GM19351 (cell line): ENCODE measurements around the gene CST3.
"Not testable (repeated sequence)": the region's sequence is repeated elsewhere in the genome, so short reads cannot be mapped to it uniquely, and the experiment has no call there.

ENCODE experiments used
- ATAC-seq: cut with Tn5 transposase; IDR thresholded peaks from one replicate; pipeline ENCODE4 v1.9.1; 2021; ENCODE audit warnings: mild to moderate bottlenecking, moderate library complexity; ENCODE audit not compliant: unreplicated experiment

CST3 gene, protein sequence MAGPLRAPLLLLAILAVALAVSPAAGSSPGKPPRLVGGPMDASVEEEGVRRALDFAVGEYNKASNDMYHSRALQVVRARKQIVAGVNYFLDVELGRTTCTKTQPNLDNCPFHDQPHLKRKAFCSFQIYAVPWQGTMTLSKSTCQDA

DNA sequence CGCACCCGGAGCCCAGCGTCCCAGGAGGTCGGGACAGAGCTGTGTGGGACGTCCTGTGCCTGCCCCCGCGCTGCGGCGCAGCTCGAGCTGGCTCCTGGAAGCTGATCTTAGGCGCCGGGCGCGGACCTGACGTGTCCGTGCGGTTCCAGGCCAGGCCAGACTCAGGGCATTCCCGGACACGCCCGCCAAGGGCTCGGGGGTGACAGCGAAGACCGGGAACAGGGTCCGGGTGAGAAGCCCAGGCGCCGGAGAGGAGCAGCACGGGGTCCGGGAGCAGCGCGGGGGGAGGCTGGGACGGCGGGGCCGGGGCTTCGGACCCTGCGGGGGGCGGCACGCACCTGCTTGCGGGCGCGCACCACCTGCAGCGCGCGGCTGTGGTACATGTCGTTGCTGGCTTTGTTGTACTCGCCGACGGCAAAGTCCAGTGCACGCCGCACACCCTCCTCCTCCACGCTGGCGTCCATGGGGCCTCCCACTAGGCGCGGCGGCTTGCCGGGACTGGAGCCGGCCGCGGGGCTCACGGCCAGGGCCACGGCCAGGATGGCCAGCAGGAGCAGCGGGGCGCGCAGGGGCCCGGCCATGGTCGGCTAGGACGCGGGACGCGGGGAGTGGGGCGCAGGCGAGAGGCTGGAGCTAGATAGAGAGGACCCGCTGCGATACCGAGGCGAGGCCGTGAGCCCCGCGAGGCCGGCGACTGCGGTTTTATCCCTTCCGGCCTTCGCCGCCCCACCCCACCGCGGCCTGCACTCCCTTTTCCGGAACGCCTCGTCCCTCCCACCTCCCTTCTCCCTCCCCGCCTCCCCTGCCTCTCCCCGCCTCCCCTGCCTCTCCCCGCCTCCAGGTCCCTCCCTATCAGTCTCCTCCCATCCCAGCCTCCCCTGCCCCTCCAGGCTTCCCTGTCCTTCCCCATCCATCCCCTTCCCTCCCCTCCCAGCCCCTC lies at the start of gene CST3:
Gene CST3, minus strand, starts transcription at position 674 of the 940 bp plus-strand sequence. Its CDS starts 93 bp downstream, at position 581.
- peak; percentile 43 for ATAC-seq

DNA sequence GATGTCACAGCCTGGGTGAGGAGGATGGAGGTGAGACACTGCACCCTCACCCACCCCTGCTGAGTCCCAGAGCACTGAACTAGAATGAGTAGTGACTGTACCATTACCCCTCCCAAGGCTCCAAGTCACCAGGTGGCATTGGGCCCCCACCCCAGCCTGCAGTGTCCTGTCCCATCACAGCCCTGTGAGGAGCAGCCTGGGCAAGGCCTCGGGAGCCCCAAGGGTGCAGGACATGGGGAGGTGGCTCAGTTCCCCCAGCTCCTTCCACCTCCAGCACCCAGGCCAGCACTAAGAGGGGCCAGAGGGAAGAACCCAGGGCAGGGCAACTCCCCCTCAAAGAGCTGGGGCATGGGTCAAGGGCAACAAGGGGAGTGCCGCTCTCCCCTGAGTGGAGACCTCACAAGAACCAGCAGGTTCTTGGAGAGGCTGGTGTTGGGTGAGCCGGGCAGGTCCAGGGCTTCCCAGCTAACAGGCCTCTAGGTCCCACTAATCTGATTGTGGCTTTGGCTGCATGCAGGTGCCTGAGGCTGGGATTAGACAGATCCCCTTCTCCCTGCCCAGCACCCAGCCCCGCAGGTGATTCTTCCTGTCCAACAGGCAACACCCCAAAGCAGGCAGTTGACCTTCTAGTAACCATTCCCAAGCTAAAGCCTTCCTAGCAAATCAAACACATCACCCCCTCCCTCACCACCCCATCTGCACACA lies 48.4 kb upstream of the CST3 start:
- ATAC-seq = no peak

DNA sequence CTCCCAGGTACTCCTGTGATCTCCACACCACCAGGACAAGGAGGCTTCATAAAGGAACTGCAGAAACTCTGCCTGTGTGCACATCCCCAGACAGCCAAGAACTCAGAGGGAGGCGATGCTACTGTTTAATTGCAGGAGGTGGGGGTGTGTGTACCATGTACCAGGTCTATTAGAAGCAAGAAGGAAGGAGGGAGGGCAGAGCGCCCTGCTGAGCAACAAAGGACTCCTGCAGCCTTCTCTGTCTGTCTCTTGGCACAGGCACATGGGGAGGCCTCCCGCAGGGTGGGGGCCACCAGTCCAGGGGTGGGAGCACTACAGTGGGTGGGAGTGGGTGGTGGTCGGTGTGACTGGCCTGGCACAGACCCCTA lies 47.8 kb upstream of the CST3 start:
- ATAC-seq = not testable (repeated sequence)

DNA sequence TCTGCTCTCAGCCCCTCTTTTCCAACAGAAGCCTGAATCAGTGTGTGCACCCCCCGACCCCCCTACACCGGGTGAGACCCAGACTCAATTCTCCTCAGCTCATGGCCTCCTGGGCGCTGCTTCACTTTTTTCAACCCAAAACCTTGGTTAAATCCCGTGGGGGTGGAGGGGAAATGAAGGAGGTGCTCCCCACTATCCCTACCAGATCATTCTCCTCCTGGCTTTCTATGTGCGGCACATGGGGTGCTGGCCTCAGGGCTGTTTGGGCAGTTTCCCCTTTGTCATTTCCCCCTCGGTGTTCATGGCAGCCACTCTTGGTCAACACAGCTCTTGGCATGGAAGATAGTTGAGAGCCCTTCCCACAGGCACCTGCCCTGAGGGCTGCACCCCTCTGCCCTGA lies 46.5 kb upstream of the CST3 start:
- ATAC-seq = no peak

DNA sequence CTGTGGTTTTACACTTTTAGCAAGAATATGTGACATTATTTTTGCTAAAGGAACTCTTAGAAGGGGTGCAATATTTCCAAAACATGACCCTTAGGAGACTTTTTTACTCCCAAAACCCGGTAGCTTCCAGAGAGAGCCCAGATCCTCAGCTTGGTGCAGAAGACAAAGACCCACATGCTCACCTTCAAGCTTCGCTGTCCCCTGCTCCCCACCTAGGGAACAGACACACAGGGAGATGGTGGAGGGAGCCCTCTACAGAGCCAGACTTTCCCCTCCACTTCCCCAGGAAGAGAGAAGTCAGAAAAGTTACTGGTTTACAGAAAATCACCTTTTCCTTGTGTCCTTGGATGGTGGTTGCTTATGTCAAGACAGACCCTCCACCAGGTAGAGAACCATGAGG lies 46.1 kb upstream of the CST3 start:
- ATAC-seq = no peak

DNA sequence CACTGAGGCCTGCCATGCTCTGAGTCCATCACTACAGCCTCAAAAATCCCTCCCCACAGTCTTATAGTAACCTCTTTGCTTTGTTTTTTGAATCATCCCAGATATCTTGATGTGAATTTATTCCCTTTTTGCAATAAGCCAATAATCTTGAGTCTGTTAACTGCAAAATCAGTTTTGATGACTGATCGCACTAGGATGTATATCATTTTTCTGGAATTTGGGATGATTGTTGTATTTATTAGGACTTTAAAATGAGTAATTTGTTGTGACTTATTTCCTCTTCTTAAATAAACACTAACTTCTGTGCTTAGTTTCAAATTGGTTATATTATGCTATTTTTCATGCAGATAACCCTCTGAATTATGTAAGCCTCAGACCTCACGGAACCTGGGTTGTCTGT lies 45.5 kb upstream of the CST3 start:
- no peak for ATAC-seq

DNA sequence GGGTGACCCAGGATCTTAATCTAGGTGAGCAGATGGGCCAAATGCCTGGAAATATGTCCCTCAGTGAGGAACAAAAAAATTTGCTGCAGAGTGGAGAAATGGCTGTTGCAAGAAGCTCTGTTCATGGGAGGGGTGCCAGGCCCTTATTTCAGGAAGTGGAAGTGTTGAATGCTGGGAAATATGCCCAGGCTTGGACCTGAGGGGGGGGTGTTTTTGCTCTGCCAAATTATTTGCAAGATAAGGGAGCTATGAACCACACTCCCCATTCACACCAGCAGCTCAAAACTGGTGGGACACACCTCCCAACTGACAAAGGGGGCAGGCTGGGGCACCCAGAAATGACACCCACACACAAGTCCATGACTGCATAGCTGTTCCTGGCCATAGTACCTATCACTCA lies 42.4 kb upstream of the CST3 start:
- ATAC-seq = no peak

DNA sequence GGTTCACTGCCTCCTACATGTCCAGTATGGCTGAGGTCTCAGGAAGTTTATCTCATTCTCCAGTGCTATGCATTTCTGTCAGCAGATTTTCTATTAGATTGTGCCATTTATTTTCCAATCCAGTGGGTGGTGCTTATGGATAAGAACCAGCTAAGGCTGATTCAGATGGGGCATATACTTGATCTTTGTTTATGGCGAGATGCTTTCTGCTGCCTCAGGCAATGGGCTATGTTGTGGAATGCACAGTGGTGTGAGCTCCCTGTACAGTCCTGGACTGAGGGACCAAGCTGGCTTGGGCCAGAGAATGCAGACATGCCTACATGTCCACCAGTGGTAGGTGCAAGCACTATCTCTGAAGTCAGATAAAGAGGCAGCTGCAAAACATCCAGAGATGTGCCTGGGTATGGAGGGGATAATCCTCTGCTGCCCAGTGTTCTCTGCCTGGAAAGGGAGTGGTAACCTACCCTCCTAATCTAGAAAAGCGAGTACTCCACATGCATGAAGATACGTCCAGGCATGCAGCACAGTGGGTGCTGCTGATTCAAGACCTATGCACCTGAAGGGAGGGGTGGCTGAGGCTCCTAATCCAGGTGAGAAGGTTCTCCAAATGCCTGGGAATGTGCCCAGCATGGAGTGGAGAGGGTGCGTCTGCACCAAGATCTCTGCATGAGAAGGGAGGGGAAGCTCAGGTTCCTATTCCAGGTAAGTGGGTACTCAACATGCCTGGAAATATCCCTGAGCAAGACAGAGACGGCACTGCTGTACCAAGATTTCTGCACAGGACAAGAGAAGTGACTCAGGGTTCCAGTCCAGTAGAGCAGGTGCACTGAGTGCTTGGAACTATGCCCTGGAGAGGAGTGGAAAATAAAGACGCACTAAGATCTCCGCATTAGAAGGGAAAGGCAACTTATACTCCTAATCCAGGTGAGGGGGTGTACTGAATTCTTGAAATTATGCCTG lies 41.7 kb upstream of the CST3 start:
- ATAC-seq = no peak

DNA sequence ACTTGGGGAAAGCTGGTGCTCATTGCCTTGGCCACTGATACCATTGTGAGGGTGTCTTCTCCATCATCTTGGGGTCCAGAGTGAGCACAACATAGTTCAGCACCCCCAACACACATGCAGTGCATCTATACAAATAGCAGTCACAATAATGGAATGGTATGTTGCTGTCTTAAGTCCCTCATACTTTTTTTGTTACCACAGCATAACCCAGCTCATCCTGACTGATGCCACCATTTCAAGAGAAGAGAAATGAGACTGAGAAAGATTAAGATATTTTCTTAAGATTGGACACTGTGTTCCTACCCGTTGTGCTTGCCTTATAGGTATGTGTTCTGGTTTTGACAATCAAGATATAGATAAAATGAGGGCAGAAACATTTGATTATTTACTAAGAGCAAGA lies 35.5 kb upstream of the CST3 start:
- ATAC-seq = no peak

DNA sequence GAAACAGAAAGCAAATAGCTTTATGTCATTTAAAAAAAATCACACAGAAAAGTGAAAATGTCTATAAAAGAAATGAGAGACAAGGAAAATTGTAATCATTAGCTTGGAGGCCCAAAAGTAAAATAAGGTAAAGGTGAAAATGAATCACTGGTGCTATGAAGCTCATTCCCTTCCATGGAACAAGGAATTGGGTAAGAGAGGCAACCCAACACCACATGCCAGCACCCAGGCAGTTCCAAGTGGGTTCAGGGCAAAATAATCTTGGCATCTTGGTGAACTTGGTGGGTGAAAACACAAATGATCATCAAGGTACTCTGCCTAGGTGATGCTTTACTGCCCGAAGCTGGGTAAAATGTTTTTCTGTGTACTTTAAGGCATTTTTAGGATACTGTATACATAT lies 34.4 kb upstream of the CST3 start:
- ATAC-seq = no peak

DNA sequence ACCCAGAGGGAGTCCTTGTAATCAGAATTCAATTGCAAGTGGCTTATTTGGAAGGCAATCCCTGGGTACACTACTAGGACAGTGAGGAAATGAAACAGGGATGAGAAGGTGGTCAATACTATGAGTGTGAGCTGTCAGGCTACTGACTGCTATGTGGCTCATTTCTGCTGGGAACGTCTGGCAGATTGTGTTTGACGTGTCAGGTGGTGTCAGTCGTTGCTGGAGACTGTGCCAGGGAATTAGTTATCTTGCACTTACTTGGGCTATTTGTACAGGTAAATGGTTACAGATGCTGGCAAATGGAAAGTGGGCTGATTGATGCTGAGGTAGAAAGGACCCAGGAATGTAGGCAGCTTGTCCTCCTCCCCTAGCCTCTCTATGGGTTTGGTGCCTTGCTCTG lies 33.7 kb upstream of the CST3 start:
- ATAC-seq = no peak

DNA sequence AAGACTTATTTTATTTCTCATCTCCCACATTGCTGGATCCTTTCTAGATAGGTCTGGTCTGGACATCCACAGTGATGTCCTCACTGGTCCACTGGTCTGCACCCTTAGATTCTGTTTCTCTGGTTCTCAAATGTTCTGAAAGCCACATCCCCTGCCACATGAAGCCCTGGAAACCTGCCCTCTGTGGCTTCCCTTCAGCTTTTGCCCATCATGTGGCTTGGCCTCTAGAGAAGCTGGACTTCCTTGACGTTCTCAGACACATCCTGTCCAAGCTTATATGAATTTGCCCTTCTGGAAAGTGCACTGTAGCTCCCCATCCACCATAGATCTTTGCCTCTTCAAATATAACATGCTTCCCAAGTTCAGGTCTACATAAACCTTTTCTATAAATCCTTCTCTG lies 32.6 kb upstream of the CST3 start:
- ATAC-seq = no peak

DNA sequence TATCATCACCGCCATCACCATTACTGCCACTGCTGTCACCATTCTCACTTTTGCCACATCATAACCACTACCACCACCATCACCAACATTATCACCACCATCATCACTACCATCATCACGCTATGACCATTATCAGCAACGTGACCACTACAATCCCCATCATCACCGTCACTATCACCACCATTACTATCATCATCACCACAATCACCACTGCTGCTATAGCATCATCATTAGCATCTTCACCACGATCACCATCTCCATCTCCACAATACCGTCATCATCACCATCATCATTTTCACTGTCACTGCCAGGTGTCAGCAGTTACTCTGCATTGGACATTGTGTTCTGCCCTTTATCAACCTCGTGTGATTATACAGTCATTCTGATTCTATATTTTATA lies 32.1 kb upstream of the CST3 start:
- ATAC-seq = no peak

DNA sequence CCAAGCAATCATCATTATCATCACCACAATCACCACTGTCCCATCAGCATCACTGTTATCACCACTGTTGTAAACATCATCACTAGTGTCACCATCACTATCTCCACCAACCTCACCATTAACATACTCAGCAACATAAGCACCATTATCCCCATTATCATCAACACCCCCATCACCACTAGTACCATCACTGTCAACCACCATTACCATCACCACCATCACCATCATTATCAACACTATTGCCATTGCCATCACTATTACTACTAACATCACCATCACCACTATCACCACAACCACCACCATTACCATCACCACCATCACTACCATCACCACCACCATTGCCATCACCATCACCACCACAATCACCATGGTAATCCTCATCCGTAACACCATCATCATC lies 31.6 kb upstream of the CST3 start:
- no peak for ATAC-seq

DNA sequence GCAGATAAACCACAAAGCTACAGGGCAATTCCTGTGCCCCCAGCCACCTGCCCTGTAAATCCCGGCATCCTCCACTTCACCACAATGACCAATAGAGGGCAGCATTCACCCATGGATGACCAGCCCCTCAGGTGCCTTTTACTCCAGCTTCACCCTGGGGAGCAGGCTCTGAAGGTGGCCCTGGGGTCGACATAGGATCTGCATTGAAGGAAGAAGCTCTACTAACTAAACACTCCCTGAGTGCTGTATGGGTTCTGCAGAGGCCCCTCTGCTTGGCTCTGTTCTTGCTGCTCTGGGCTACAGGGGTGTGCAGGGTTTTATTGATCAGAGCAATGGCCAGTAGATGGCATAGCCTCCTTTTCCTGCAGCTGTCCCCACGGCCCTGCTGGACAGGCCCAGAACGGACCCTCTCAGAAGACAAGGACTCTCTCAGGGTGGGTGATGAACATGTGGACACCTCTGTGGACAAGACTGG lies 30.8 kb upstream of the CST3 start:
- ATAC-seq = peak; percentile 93

DNA sequence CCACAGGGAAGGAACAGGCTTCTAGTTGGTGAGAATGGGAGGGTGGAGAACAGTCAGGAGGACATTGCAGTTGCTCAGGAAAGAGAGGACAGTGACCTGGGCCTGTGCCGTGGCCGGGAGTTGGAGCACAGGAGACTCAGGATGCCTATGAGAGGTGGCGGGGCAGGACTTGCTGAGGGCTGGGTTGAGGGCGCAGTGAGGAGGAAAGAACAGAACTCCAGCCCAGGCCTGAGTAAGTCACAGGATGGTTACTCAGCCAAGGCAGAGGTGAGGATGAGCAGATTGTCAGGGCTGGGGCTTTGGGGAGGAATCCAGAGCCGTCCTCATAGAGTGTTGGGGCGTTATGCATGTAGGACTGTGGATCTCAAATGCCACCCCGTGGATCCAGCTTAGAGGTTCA lies 29.9 kb upstream of the CST3 start:
- ATAC-seq = no peak

DNA sequence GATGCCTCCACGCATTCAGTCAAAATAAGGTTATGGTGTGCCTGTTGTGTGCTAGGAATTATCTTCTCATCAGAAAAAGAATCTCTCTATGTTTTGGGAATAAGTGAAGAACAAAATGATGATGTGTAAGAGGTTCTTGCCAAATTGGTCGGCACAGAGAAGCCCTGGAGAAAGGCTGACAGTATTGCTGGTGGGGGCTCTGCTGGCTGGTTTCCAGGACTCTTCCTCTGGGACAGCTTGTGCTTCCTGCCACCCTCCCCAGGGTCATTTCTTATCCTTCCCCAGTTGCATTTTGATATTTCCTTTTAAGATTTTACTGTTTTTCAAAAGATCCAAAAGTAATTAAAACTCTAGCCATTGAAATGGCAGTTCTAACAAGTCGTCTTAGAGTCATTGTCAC lies 28.9 kb upstream of the CST3 start:
- no peak for ATAC-seq

DNA sequence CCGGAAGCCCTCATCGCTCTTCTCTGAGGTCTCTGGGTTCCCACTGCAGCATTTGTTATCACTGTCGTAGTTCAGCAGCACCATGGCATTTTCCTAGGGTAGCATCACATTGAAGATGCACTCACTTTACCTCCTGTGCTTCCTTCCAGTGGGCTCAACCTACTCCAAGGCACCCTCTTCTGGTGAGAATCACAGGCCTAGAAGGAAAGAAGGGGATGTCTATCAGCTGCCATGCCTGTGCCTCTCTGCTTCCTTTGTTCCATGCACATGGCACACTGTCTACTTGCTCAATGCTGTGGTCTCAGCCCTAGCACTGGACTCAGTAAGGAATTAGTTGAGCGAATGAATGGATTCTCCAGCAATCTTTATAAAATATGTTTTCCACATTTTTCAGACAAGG lies 28.4 kb upstream of the CST3 start:
- no peak for ATAC-seq

DNA sequence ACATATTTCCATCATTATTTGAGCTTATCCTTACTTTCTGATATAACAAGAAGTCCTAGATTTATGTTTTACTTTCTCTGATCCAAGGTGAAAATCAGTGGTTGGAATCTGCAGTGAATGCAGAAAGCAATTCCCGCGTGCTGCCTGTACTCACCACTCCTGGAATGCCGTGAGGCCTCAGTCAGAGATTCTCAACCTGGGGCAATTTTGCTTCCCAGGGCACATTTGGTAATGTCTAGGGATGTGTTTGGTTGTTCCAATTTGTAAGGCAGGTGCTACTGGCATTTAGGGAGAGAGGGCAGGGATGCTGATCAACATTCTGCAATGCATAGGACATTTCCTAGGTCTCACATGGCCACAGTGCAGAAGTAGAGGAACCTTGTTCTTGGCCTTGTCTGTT lies 27.2 kb upstream of the CST3 start:
- ATAC-seq = no peak

DNA sequence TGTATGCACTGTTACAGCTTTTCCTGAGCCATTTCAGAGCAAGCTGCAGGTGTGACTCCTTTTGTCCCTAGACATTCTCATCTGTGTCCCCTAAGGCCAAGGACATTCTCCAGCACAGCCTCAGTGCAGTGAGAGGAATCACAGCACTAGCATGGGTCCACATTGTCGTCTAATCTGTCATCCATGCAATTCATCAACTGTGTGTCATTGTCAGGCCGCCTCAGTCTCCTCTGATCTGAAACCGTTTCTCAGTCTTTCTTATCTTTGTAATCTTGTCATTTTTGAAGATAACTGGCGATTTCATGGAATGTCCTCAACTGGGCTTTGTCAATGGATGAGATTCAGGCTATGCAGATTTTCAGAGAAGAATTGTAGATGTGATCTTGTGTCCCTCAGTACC lies 26.3 kb upstream of the CST3 start:
- ATAC-seq = not testable (repeated sequence)

DNA sequence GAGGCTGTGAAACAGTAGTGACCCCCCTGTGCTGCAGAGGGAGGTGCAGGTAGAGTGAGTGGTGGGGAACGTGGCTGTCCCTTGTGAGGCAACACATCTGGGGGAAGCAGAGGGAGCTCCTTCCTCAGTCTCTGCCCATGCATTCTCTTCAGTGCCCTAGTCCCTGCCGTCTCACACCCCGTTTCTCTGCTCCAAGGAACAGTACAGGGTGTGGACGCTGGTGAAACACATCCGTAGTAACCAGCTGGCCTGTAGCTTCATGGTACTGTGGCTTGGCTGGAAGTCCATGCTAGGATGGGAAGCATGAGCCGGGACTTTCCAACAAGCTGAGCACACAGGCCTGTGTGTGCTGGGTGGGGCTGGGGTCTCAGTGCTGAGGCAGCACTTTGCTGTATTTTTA lies 25.4 kb upstream of the CST3 start:
- ATAC-seq = no peak
